Neural cell (in vitro differentiated cells): ENCODE results near the gene AOAH. TPM values are rescaled to one million over a fixed set of nuclear protein-coding genes. Genes with fewer than 3 reads are reported as not detected.

ENCODE experiments used
- H2AFZ ChIP-seq: fragments of 200-600, 300-800 bp; sonication (generic), shearing (Covaris generic); 2 replicates; pipeline ENCODE4 v1.6.0; 2014; ENCODE audit warnings: low read depth, mild to moderate bottlenecking, antibody characterized with exemption, low read length, moderate library complexity
- H3F3A ChIP-seq: fragments of 200-600 bp; shearing (Covaris generic); 2 replicates; pipeline ENCODE4 v1.6.1; 2016; ENCODE audit warnings: mild to moderate bottlenecking, moderate library complexity, mixed read lengths, antibody characterized with exemption, low read length; ENCODE audit not compliant: insufficient read depth, poor library complexity, severe bottlenecking
- H3K27ac ChIP-seq: fragments of 200-600, 300-800 bp; sonication (generic), shearing (Covaris generic); 2 replicates; pipeline ENCODE4 v1.5.1; 2014; ENCODE audit warnings: mild to moderate bottlenecking, low read length, moderate library complexity
- H3K27me3 ChIP-seq: fragments of 300-800, 200-600 bp; sonication (generic), shearing (Covaris generic); 2 replicates; pipeline ENCODE4 v1.6.0; 2014; ENCODE audit warnings: mild to moderate bottlenecking, low read depth, low read length, moderate library complexity; ENCODE audit not compliant: insufficient read depth
- H3K36me3 ChIP-seq: fragments of 300-800, 200-600 bp; sonication (generic), shearing (Covaris generic); 2 replicates; pipeline ENCODE4 v1.5.1; 2014; ENCODE audit warnings: mild to moderate bottlenecking, antibody characterized with exemption, low read length, moderate library complexity; ENCODE audit not compliant: insufficient read depth
- H3K4me2 ChIP-seq: fragments of 300-800, 200-600 bp; sonication (generic), shearing (Covaris generic); 2 replicates; pipeline ENCODE4 v1.6.0; 2014; ENCODE audit warnings: mild to moderate bottlenecking, low read length
- H3K4me3 ChIP-seq: fragments of 300-800, 200-600 bp; sonication (generic), shearing (Covaris generic); 2 replicates; pipeline ENCODE4 v1.5.1; 2014; ENCODE audit warnings: mild to moderate bottlenecking, low read length, moderate library complexity
- H3K79me2 ChIP-seq: fragments of 200-600 bp; shearing (Covaris generic); replicated peaks from 2 replicates; pipeline ENCODE4 v1.6.0; 2014; ENCODE audit warnings: mild to moderate bottlenecking, low read length, moderate library complexity; ENCODE audit not compliant: insufficient read depth
- H3K9ac ChIP-seq: fragments of 300-800, 200-600 bp; sonication (generic), shearing (Covaris generic); 2 replicates; pipeline ENCODE4 v1.6.1; 2016; ENCODE audit warnings: mild to moderate bottlenecking, low read length, mixed read lengths
- H3K9me2 ChIP-seq: fragments of 200-600 bp; shearing (Covaris generic); 2 replicates; pipeline ENCODE4 v1.6.1; 2016; ENCODE audit warnings: mild to moderate bottlenecking, low read length, mixed read lengths; ENCODE audit not compliant: insufficient read depth
- H3K9me3 ChIP-seq: fragments of 200-600, 300-800 bp; sonication (generic), shearing (Covaris generic); 2 replicates; pipeline ENCODE4 v1.6.1; 2016; ENCODE audit warnings: mild to moderate bottlenecking, mixed run types, low read length, moderate library complexity, mixed read lengths
- H4K20me1 ChIP-seq: fragments of 200-600 bp; shearing (Covaris generic); 2 replicates; pipeline ENCODE4 v1.6.1; 2016; ENCODE audit warnings: mild to moderate bottlenecking, mixed run types; ENCODE audit not compliant: insufficient read depth
- EP300 ChIP-seq: fragments of 450-650 bp; conservative IDR thresholded peaks from 2 replicates; pipeline ENCODE4 v1.6.1; 2014; ENCODE audit warnings: antibody characterized with exemption, mild to moderate bottlenecking, moderate library complexity; ENCODE audit not compliant: poor library complexity, severe bottlenecking
- EZH2 ChIP-seq: fragments of 200-600, 300-800 bp; shearing (Covaris generic), sonication (generic); IDR thresholded peaks from 2 replicates; pipeline ENCODE4 v1.6.1; 2014; ENCODE audit warnings: antibody characterized with exemption, low read length, borderline replicate concordance, mild to moderate bottlenecking; ENCODE audit not compliant: insufficient read depth, poor library complexity, severe bottlenecking
- MXI1 ChIP-seq: fragments of 450-650 bp; conservative IDR thresholded peaks from 2 replicates; pipeline ENCODE4 v1.6.1; 2014; ENCODE audit warnings: antibody characterized with exemption, mild to moderate bottlenecking; ENCODE audit not compliant: poor library complexity, severe bottlenecking
- POLR2AphosphoS5 ChIP-seq: IDR thresholded peaks from 2 replicates; pipeline ENCODE4 v1.6.1; 2012
- RAD21 ChIP-seq: fragments of 450-650 bp; conservative IDR thresholded peaks from 2 replicates; pipeline ENCODE4 v1.6.1; 2014; ENCODE audit warnings: antibody characterized with exemption, mild to moderate bottlenecking, moderate library complexity
- SMC3 ChIP-seq: fragments of 450-650 bp; conservative IDR thresholded peaks from 2 replicates; pipeline ENCODE4 v1.6.1; 2014; ENCODE audit warnings: antibody characterized with exemption, mild to moderate bottlenecking, moderate library complexity; ENCODE audit not compliant: poor library complexity
- TAF1 ChIP-seq: IDR thresholded peaks from 2 replicates; pipeline ENCODE4 v1.6.1; 2012; ENCODE audit warnings: low read depth
- polyA plus RNA-seq: library from polyadenylated mRNA; depleted of rRNA; stranded (reverse); fragments of >200 nt; gene quantifications from 2 replicates; pipeline ENCODE4 v1.2.3, GENCODE V29; 2014
- TF ChIP-seq, protein P1 (sequence below): fragments of 450-650 bp; IDR thresholded peaks from 2 replicates; pipeline ENCODE4 v1.5.1; 2014; ENCODE audit warnings: antibody characterized with exemption, mild to moderate bottlenecking, moderate library complexity; ENCODE audit not compliant: poor library complexity, severe bottlenecking
- TF ChIP-seq, protein P2 (sequence below): IDR thresholded peaks from 2 replicates; pipeline ENCODE4 v1.6.1; 2012; ENCODE audit warnings: borderline replicate concordance

The AOAH gene
- polyA plus RNA-seq, 1 donor from 2014 or later: 4.3 TPM

DNA sequence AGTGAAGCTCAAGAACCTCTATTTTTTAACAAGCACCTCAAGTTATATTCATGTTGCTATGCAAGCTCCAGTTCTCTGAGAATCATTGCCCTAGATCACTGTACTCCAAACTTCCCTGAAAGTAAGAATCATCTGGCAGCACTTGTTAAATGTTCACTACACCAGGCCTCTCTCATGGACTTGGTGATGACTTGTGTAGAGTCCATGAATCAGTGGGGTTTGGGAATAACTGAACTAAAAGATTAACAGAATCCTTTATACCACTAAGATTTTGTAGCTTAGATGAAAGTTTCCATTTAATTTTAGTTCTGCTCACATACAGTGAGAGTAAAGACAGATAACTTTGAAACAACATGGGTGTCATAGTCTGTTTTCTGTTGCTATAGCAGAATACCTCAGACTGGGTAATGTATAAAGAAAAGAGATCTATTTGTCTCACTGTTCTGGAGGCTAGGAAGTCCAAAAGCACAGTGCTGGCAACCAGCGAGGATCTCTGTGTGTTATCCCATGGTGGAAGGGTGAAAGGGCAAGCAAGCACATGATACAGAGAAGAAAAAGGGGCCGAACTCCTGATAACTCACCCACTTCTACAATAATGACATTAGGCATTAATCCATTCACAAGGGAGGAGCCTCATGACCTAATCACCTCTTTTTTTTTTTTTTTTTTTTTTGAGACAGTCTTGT lies 27.9 kb upstream of the AOAH start:
- H3K4me3 ChIP-seq: no peak overlapping the region
- no peaks in the 10 kb centered on the region for H3K79me2 ChIP-seq
- H3K36me3 ChIP-seq: no peaks in the 10 kb centered on the region
- no peaks in the 10 kb centered on the region for H3F3A ChIP-seq
- H3K9me2 ChIP-seq: no peaks in the 10 kb centered on the region
- H3K4me2 ChIP-seq: no peak overlapping the region
- no peak overlapping the region for H3K9ac ChIP-seq
- no peaks in the 10 kb centered on the region for H3K9me3 ChIP-seq
- H3K27me3 ChIP-seq: no peaks in the 10 kb centered on the region
- no peak overlapping the region for H2AFZ ChIP-seq
- TF ChIP-seq POLR2AphosphoS5 (no peak), RAD21 (no peak), EP300 (no peak), MXI1 (no peak), TAF1 (no peak), EZH2 (no peak), SMC3 (no peak)
- TF ChIP-seq, protein P1, sequence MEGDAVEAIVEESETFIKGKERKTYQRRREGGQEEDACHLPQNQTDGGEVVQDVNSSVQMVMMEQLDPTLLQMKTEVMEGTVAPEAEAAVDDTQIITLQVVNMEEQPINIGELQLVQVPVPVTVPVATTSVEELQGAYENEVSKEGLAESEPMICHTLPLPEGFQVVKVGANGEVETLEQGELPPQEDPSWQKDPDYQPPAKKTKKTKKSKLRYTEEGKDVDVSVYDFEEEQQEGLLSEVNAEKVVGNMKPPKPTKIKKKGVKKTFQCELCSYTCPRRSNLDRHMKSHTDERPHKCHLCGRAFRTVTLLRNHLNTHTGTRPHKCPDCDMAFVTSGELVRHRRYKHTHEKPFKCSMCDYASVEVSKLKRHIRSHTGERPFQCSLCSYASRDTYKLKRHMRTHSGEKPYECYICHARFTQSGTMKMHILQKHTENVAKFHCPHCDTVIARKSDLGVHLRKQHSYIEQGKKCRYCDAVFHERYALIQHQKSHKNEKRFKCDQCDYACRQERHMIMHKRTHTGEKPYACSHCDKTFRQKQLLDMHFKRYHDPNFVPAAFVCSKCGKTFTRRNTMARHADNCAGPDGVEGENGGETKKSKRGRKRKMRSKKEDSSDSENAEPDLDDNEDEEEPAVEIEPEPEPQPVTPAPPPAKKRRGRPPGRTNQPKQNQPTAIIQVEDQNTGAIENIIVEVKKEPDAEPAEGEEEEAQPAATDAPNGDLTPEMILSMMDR: no peak
- TF ChIP-seq, protein P2, sequence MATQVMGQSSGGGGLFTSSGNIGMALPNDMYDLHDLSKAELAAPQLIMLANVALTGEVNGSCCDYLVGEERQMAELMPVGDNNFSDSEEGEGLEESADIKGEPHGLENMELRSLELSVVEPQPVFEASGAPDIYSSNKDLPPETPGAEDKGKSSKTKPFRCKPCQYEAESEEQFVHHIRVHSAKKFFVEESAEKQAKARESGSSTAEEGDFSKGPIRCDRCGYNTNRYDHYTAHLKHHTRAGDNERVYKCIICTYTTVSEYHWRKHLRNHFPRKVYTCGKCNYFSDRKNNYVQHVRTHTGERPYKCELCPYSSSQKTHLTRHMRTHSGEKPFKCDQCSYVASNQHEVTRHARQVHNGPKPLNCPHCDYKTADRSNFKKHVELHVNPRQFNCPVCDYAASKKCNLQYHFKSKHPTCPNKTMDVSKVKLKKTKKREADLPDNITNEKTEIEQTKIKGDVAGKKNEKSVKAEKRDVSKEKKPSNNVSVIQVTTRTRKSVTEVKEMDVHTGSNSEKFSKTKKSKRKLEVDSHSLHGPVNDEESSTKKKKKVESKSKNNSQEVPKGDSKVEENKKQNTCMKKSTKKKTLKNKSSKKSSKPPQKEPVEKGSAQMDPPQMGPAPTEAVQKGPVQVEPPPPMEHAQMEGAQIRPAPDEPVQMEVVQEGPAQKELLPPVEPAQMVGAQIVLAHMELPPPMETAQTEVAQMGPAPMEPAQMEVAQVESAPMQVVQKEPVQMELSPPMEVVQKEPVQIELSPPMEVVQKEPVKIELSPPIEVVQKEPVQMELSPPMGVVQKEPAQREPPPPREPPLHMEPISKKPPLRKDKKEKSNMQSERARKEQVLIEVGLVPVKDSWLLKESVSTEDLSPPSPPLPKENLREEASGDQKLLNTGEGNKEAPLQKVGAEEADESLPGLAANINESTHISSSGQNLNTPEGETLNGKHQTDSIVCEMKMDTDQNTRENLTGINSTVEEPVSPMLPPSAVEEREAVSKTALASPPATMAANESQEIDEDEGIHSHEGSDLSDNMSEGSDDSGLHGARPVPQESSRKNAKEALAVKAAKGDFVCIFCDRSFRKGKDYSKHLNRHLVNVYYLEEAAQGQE: no peak
- H3K27ac ChIP-seq: no peak overlapping the region
- H4K20me1 ChIP-seq: no peaks in the 10 kb centered on the region

DNA sequence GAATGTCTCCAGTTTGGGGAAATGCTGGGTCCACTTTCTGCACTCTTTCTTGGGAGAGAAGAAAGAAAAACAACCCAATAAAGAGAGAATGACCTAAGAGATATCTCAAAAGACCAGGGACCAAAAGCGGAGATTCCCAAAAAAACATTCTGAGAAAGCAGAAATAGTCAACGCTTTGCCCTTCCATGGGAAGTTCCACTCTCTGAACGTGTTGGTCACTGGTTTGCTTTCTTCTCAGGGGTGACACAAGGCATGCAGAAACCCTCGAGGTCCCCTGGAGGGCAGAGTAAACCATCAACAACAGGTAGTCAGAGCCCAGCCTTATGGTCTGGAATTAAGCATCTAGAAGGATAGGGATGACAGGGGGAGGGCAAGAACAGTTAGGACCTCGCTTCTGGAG lies 26.2 kb upstream of the AOAH start:
- H3F3A ChIP-seq: no peaks in the 10 kb centered on the region
- H3K4me2 ChIP-seq: no peak overlapping the region
- no peak overlapping the region for H3K27ac ChIP-seq
- H3K9ac ChIP-seq: no peak overlapping the region
- H3K79me2 ChIP-seq: no peaks in the 10 kb centered on the region
- no peak overlapping the region for H2AFZ ChIP-seq
- no peaks in the 10 kb centered on the region for H3K36me3 ChIP-seq
- H3K9me3 ChIP-seq: no peaks in the 10 kb centered on the region
- H3K27me3 ChIP-seq: no peaks in the 10 kb centered on the region
- no peaks in the 10 kb centered on the region for H4K20me1 ChIP-seq
- no peak overlapping the region for H3K4me3 ChIP-seq
- TF ChIP-seq EZH2 (no peak), POLR2AphosphoS5 (no peak), EP300 (no peak), MXI1 (no peak), RAD21 (no peak), TAF1 (no peak), SMC3 (no peak)
- TF ChIP-seq, protein P1: no peak
- TF ChIP-seq, protein P2: no peak
- H3K9me2 ChIP-seq: no peaks in the 10 kb centered on the region
